OCI-LY1 (cell line): ENCODE data around the gene RECQL5.

Experiments used
- H2AFZ ChIP-seq: fragments of 200-600 bp; sonication (generic), shearing (Covaris generic); 2 replicates; pipeline ENCODE4 v1.6.0; 2014; ENCODE audit warnings: antibody characterized with exemption, mild to moderate bottlenecking, low read length
- H3F3A ChIP-seq: fragments of 200-600 bp; sonication (generic), shearing (Covaris generic); 2 replicates; pipeline ENCODE4 v1.6.0; 2014; ENCODE audit warnings: mild to moderate bottlenecking, antibody characterized with exemption, low read length, moderate library complexity; ENCODE audit not compliant: insufficient read depth
- H3K27ac ChIP-seq: fragments of 200-600 bp; sonication (generic); 2 replicates; pipeline ENCODE4 v1.5.1; 2014; ENCODE audit warnings: low read length, mixed run types, mild to moderate bottlenecking, low read depth; ENCODE audit not compliant: poor library complexity, severe bottlenecking
- H3K27me3 ChIP-seq: fragments of 200-600 bp; sonication (generic); 2 replicates; pipeline ENCODE4 v1.6.0; 2014; ENCODE audit warnings: antibody characterized with exemption, mild to moderate bottlenecking, low read length, moderate library complexity; ENCODE audit not compliant: insufficient read depth
- H3K36me3 ChIP-seq: fragments of 200-600 bp; sonication (generic); 2 replicates; pipeline ENCODE4 v1.6.1; 2014; ENCODE audit warnings: mild to moderate bottlenecking, antibody characterized with exemption, low read length, moderate library complexity, mixed read lengths; ENCODE audit not compliant: insufficient read depth
- H3K4me1 ChIP-seq: fragments of 200-600 bp; sonication (generic); 2 replicates; pipeline ENCODE4 v1.5.1; 2014; ENCODE audit warnings: mild to moderate bottlenecking, low read length, moderate library complexity; ENCODE audit not compliant: insufficient read depth, severe bottlenecking
- H3K4me2 ChIP-seq: fragments of 200-600 bp; sonication (generic), shearing (Covaris generic); 2 replicates; pipeline ENCODE4 v1.6.1; 2014; ENCODE audit warnings: low read length
- H3K4me3 ChIP-seq: fragments of 200-600 bp; sonication (generic); 2 replicates; pipeline ENCODE4 v1.5.1; 2014; ENCODE audit warnings: low read length, low read depth, mild to moderate bottlenecking, mixed read lengths; ENCODE audit not compliant: poor library complexity, severe bottlenecking
- H3K79me2 ChIP-seq: fragments of 200-600 bp; shearing (Covaris generic); 2 replicates; pipeline ENCODE4 v1.6.1; 2016; ENCODE audit warnings: mixed run types, low read length, mixed read lengths; ENCODE audit not compliant: insufficient read depth
- H3K9ac ChIP-seq: fragments of 200-600 bp; sonication (generic), shearing (Covaris generic); 2 replicates; pipeline ENCODE4 v1.6.1; 2014; ENCODE audit warnings: mild to moderate bottlenecking, low read length, mixed read lengths
- H3K9me2 ChIP-seq: fragments of 200-600 bp; sonication (generic), shearing (Covaris generic); 2 replicates; pipeline ENCODE4 v1.6.1; 2014; ENCODE audit warnings: low read depth, mild to moderate bottlenecking, low read length, mixed read lengths
- H3K9me3 ChIP-seq: fragments of 200-600 bp; shearing (Covaris generic); 2 replicates; pipeline ENCODE4 v1.6.1; 2014; ENCODE audit warnings: low read length, mixed read lengths
- H4K20me1 ChIP-seq: fragments of 200-600 bp; sonication (generic), shearing (Covaris generic); 2 replicates; pipeline ENCODE4 v1.6.0; 2016; ENCODE audit warnings: mild to moderate bottlenecking, low read length; ENCODE audit not compliant: insufficient read depth
- CTCF ChIP-seq: fragments of 200-600 bp; sonication (generic), shearing (Covaris generic); IDR thresholded peaks from 2 replicates; pipeline ENCODE4 v1.5.1; 2017; ENCODE audit warnings: mild to moderate bottlenecking, antibody characterized with exemption, low read length, moderate library complexity, mixed read lengths
- EZH2 ChIP-seq: fragments of 200-600 bp; sonication (generic), shearing (Covaris generic); IDR thresholded peaks from 2 replicates; pipeline ENCODE4 v1.8.0; 2017; ENCODE audit warnings: borderline replicate concordance, mixed run types, mild to moderate bottlenecking, antibody characterized with exemption, low read length, moderate library complexity, mixed read lengths

The RECQL5 gene

GRCh38 chr17:75680431-75680830 lies 13.5 kb upstream of the RECQL5 start:
- no peaks in the 10 kb centered on the region for H3K27me3 ChIP-seq
- no peak overlapping the region for H3K4me2 ChIP-seq
- H4K20me1 ChIP-seq, result no peaks in the 10 kb centered on the region
- H3K36me3 ChIP-seq, result peaks cover 54% of the 10 kb centered on the region
- no peak overlapping the region for H3K27ac ChIP-seq
- TF ChIP-seq CTCF (no peak), EZH2 (no peak)
- H2AFZ ChIP-seq, result no peak overlapping the region
- H3K4me1 ChIP-seq, result peaks cover 6% of the 10 kb centered on the region
- no peaks in the 10 kb centered on the region for H3F3A ChIP-seq
- no peaks in the 10 kb centered on the region for H3K9me2 ChIP-seq
- 0 out of 2 replicates have a peak, but pooled peaks cover 6% of the 10 kb centered on the region for H3K79me2 ChIP-seq
- no peaks in the 10 kb centered on the region for H3K9me3 ChIP-seq
- no peak overlapping the region for H3K4me3 ChIP-seq
- H3K9ac ChIP-seq, result no peak overlapping the region

- Histone ChIP-seq H4K20me1 (no peaks in the 10 kb centered on the region), H3K9me2 (no peaks in the 10 kb centered on the region), H3K9me3 (no peaks in the 10 kb centered on the region), H3K4me2 (no peak overlapping the region), H3K4me3 (no peak overlapping the region), H3K4me1 (no peaks in the 10 kb centered on the region), H3K9ac (no peak overlapping the region), H3F3A (no peaks in the 10 kb centered on the region), H2AFZ (no peak overlapping the region), H3K79me2 (0 out of 2 replicates have a peak, but pooled peaks cover 6% of the 10 kb centered on the region), H3K27me3 (no peaks in the 10 kb centered on the region), H3K27ac (no peak overlapping the region), H3K36me3 (peaks cover 54% of the 10 kb centered on the region)
- TF ChIP-seq EZH2 (no peak), CTCF (no peak)
These were observed 12.8 kb upstream of the RECQL5 start for GRCh38 chr17:75679706-75680211.

GRCh38 chr17:75676461-75676860 lies 9.5 kb upstream of the RECQL5 start:
- TF ChIP-seq CTCF, result no peak
- TF ChIP-seq EZH2, result no peak
- H3K79me2 ChIP-seq, result no peaks in the 10 kb centered on the region
- no peaks in the 10 kb centered on the region for H3F3A ChIP-seq
- H3K4me1 ChIP-seq, result no peaks in the 10 kb centered on the region
- H3K36me3 ChIP-seq, result peaks cover 69% of the 10 kb centered on the region
- no peak overlapping the region for H3K4me3 ChIP-seq
- H3K4me2 ChIP-seq, result no peak overlapping the region
- no peaks in the 10 kb centered on the region for H4K20me1 ChIP-seq
- no peak overlapping the region for H3K9ac ChIP-seq
- no peaks in the 10 kb centered on the region for H3K9me2 ChIP-seq
- H3K9me3 ChIP-seq, result no peaks in the 10 kb centered on the region
- no peak overlapping the region for H2AFZ ChIP-seq
- H3K27ac ChIP-seq, result no peak overlapping the region
- no peaks in the 10 kb centered on the region for H3K27me3 ChIP-seq
